Subcutaneous adipose tissue (tissue), 4 donors: ENCODE measurements around the gene S100G. TPM values are rescaled to one million over a fixed set of nuclear protein-coding genes. Genes with fewer than 3 reads are reported as not detected.

Source experiments
- CTCF ChIP-seq: fragments of 450-650 bp; IDR thresholded peaks from one replicate; pipeline ENCODE4 v1.5.1; 2016; ENCODE audit warnings: low read depth, mild to moderate bottlenecking, control low read depth, antibody characterized with exemption, moderate library complexity
- total RNA-seq, 4 donors: library from RNA; depleted of rRNA; stranded (reverse); fragments of >200 nt; gene quantifications; one replicate each; pipeline ENCODE4 v1.1.0, GENCODE V29; 2016

Gene S100G
- total RNA-seq, 4 donors from 2014 or later, result not detected

- no peak for TF ChIP-seq CTCF
These were observed 14.4 kb upstream of the S100G start for GRCh38 chrX:16635596-16635995.

GRCh38 chrX:16638533-16638932, 11.4 kb upstream of the S100G start:
- TF ChIP-seq CTCF, result no peak

GRCh38 chrX:16639966-16640365, 10.0 kb upstream of the S100G start:
- no peak for TF ChIP-seq CTCF

GRCh38 chrX:16640823-16641222, 9.1 kb upstream of the S100G start:
- no peak for TF ChIP-seq CTCF

DNA sequence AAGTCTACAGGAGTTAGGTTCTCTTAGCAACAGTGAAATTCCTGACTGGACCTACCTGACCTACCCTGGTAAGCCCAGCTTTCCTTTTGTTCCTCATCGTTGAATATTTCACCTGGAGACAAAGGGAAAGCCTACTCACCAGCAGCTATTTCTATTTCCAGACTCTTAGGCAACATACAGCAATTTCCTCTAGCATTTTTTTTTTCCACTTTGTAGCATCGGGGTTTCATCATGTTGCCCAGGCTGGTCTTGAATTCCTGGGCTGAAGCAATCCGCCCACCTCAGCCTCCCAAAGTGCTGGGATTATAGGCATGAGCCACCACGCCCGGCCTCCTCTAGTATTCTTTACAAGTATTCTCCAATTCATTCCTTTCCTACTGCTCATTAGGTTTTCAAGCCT, 6.8 kb upstream of the S100G start:
- no peak for TF ChIP-seq CTCF

- no peak for TF ChIP-seq CTCF
These were observed 3.4 kb upstream of the S100G start for GRCh38 chrX:16646366-16647138.

DNA sequence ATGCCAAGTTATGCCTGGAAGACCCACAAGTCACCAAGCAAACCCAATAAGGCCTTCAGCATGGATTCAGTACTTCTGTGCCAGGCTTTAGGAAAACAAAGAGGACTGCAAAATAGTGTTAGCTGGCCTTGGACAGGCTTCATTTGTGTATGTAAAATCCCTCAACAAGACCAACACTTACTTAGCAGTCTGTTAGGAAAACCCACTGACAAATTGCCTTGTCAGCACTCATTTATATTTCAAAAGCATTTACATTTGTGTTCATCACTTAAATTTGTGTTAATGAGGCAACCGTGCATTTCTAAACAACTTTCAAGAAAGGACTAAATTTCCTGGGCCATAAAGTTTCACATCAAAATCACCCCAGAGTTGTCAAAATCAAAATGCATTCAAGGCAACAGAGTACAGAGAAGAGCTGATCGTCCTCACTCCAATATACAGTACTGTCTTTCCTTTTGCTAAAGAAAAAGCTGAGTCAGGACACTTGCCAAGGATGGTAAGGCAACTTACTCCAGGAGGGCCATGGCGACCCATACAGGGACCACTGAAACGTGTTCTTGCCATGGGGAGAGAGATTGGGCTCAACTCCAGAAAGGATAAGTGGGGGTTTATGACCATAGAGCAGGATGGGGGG, 1.6 kb downstream of the S100G start:
- TF ChIP-seq CTCF, result no peak
